Ramos (cell line): ENCODE results near the gene SLAMF7.

Experiments
- in situ Hi-C: fragments of 300-500 bp; cut with MboI; formaldehyde crosslinking; loops from one replicate; pipeline ENCODE4 v1.14.3; 2022; ENCODE audit warnings: low sequenced_read_pairs; ENCODE audit not compliant: unreplicated experiment

The SLAMF7 gene

GRCh38 chr1:160798439-160798838 lies 59.4 kb downstream of the SLAMF7 start:
- in situ Hi-C loops: no loop called here

DNA sequence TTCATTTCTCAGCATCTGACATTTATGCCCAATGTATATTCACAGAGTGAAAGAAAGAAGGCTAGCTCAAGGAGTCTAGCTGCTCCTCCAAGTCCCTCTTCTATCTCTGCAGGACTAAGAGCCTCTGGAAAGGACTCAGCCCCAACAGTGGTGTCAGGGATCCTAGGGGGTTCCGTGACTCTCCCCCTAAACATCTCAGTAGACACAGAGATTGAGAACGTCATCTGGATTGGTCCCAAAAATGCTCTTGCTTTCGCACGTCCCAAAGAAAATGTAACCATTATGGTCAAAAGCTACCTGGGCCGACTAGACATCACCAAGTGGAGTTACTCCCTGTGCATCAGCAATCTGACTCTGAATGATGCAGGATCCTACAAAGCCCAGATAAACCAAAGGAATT lies 60.6 kb downstream of the SLAMF7 start:
- in situ Hi-C loops: no loop called here

- in situ Hi-C loops: no loop called here
Measured at GRCh38 chr1:160800142-160800541, 61.1 kb downstream of the SLAMF7 start.

- in situ Hi-C loops: no loop called here
Measured at GRCh38 chr1:160800645-160801408, 61.8 kb downstream of the SLAMF7 start.

DNA sequence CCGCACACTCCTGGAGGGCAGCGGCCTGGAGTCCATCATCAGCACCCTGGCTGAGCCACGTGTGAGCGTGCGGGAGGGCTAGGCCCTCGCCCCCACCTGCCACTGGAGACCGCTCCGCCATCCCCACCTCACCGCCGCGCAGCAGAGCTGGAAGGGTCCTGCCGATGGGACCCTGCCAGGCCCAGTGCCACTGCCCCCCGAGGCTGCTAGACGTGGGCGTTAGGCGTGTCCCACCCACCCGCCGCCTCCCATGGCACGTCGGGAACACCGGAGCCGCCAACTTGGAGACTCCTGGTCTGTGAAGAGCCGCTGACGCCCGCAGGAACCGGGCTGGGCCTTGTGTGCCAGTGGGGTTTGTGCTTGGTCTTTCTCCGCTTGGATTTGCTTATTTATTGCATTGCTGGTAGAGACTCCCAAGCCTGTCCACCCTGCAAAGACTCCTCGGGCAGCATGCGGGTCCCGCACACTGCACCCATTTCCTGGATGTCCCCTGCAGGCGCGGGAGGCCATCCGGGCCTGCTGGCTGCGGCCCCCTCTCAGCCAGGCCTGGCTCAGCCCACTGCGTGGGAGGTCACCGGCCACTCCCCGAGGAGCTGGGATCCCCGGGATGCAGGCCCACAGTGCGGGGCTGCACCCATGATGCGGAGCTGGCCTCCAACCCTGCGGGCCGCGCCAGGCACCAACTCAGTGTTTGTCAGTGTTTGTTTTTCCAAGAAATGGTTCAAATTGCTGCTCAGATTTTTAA lies 63.0 kb downstream of the SLAMF7 start:
- in situ Hi-C loops: no loop called here
